Ascending aorta (tissue), 2 donors: ENCODE data around the gene AFF3. TPM values are rescaled to one million over a fixed set of nuclear protein-coding genes. Genes with fewer than 3 reads are reported as not detected.
A peak's percentile ranks its signal among the peaks of the same experiment; 100 is the strongest.

Source experiments
- DNase-seq, 2 donors: peaks; one replicate each; pipeline ENCODE4 v3.0.0-alpha.2; 2019; ENCODE audit warnings: low spot score in 2 of 2
- H3K27ac ChIP-seq, 2 donors: fragments of 200-600 bp; sonication (generic); one replicate each; pipeline ENCODE4 v1.5.1; 2016 to 2017; ENCODE audit warnings: mild to moderate bottlenecking in 1 of 2
- H3K27me3 ChIP-seq: fragments of 200-600 bp; sonication (generic); one replicate; pipeline ENCODE4 v1.5.1; 2017
- H3K36me3 ChIP-seq, 2 donors: fragments of 200-600 bp; sonication (generic); one replicate each; pipeline ENCODE4 v1.5.1; 2016
- H3K4me1 ChIP-seq, 2 donors: fragments of 200-600 bp; sonication (generic); one replicate each; pipeline ENCODE4 v1.5.1; 2016 to 2017; ENCODE audit warnings: mild to moderate bottlenecking in 1 of 2
- H3K4me3 ChIP-seq, 2 donors: fragments of 200-600 bp; sonication (generic); one replicate each; pipeline ENCODE4 v1.5.1; 2016 to 2017; ENCODE audit warnings: mild to moderate bottlenecking in 1 of 2
- H3K9me3 ChIP-seq, 2 donors: fragments of 200-600 bp; sonication (generic); one replicate each; pipeline ENCODE4 v1.5.1; 2016
- CTCF ChIP-seq, 3 experiments: fragments of 200-600 bp in 2 of 3; fragments of 450-650 bp in 1 of 3; sonication (generic) in 2 of 3; IDR thresholded peaks; one replicate each; pipeline ENCODE4 v1.5.1; 2016 to 2019; ENCODE audit warnings: antibody characterized with exemption in 3 of 3, mild to moderate bottlenecking in 1 of 3, moderate library complexity in 1 of 3
- intact Hi-C: fragments of 100-400 bp; cut with DNase I; formaldehyde crosslinking; loops from one replicate; pipeline ENCODE4 v1.15.1; 2023
- total RNA-seq: library from RNA; depleted of rRNA; stranded (reverse); fragments of >200 nt; gene quantifications from one replicate; pipeline ENCODE4 v1.1.0, GENCODE V29; 2016

The AFF3 gene
- total RNA-seq, 1 donor from 2014 or later, result 7.1 TPM

DNA sequence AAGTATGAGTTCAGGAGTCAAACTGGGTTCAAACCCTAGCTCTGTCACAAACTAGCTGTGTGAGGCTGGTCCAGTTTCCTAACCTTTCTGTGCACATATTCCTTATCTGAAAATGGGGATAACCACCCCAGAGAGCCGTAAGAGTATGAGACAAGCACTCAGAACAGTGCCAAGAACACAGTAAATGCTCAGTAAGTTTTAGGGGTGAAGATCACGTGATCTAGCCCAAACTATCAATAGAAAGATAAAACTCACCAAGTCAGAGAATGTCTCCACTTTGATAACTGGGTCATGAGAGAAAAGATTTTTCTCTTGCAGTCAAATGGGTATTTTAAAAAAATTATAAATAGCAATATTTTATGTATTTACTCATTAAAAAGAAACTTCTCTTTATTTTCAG, 433.2 kb downstream of the AFF3 start:
- no peak overlapping the region for H3K4me3 ChIP-seq
- H3K27ac ChIP-seq, result no peak overlapping the region
- no peaks in the 10 kb centered on the region for H3K9me3 ChIP-seq
- no peaks in the 10 kb centered on the region for H3K36me3 ChIP-seq
- H3K27me3 ChIP-seq, result no peaks in the 10 kb centered on the region
- TF ChIP-seq CTCF (IDR thresholded peaks at IDR 0.05), result no peak
- no peak for DNase-seq
- intact Hi-C loops, result no loop called here
- peaks cover 0 to 17% of the 10 kb centered on the region in 2 donors for H3K4me1 ChIP-seq

DNA sequence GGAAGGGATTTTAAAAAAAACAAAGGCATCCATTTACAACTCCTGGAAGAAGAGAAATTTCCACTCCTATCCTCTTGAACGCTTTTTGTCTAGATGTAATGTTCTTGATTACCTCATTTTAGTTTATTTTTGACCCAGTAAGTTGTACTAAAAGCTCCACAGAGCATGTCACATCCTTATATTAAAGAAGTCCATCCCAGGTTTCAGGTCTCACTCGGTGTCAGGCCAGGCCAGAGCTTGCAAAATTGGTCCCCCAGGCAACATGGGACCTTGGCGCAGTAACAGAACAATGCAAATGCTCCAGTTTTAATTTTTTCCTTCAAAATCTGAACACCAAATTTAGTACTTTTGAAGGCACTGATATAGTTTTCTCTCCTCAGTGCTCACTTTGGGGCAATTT, 434.2 kb downstream of the AFF3 start:
- TF ChIP-seq CTCF (IDR thresholded peaks at IDR 0.05), result no peak
- Histone ChIP-seq H3K27ac (peak overlapping the region in 1 of 2 donors; percentile 3), H3K36me3 (no peaks in the 10 kb centered on the region), H3K4me3 (no peak overlapping the region), H3K27me3 (no peaks in the 10 kb centered on the region), H3K4me1 (peaks cover 0 to 17% of the 10 kb centered on the region in 2 donors), H3K9me3 (no peaks in the 10 kb centered on the region)
- intact Hi-C loops, result no loop called here
- DNase-seq, result no peak

DNA sequence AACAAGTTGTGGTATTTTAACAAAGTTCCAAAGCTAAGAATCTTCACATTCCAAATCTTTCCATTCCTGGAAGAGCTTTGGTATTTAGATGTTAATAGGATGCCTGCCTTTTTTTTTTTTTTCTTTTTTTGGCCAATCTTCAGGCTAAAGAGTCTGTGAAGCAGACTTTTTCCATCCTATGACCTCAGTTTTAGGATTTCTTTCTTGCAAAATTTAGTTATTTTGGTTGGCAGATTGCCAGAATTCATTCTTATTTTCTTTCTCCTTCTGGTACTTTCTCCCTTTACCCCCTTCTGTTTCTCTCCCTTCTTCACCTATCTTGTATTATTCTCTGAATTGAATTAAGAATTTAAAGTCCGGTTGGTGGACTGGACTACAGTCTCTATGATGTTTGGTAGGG, 434.8 kb downstream of the AFF3 start:
- TF ChIP-seq CTCF (IDR thresholded peaks at IDR 0.05), result no peak
- Histone ChIP-seq H3K4me3 (no peak overlapping the region), H3K4me1 (peaks cover 0 to 17% of the 10 kb centered on the region in 2 donors), H3K27me3 (no peaks in the 10 kb centered on the region), H3K9me3 (no peaks in the 10 kb centered on the region), H3K27ac (peak overlapping the region; percentile 3 to 37), H3K36me3 (no peaks in the 10 kb centered on the region)
- intact Hi-C loops, result no loop called here
- no peak for DNase-seq

GRCh38 chr2:99706735-99707134, 435.7 kb downstream of the AFF3 start:
- peak overlapping the region in 1 of 2 donors; percentile 37 for H3K27ac ChIP-seq
- no peaks in the 10 kb centered on the region for H3K27me3 ChIP-seq
- no peaks in the 10 kb centered on the region for H3K9me3 ChIP-seq
- peaks cover 0 to 17% of the 10 kb centered on the region in 2 donors for H3K4me1 ChIP-seq
- TF ChIP-seq CTCF (IDR thresholded peaks at IDR 0.05), result no peak
- no peak for DNase-seq
- no peaks in the 10 kb centered on the region for H3K36me3 ChIP-seq
- intact Hi-C loops, result no loop called here
- H3K4me3 ChIP-seq, result no peak overlapping the region

GRCh38 chr2:99701503-99701902, 440.9 kb downstream of the AFF3 start:
- Histone ChIP-seq H3K4me3 (no peak overlapping the region), H3K36me3 (no peaks in the 10 kb centered on the region), H3K9me3 (no peaks in the 10 kb centered on the region), H3K4me1 (peaks cover 0 to 11% of the 10 kb centered on the region in 2 donors), H3K27ac (no peak overlapping the region), H3K27me3 (no peaks in the 10 kb centered on the region)
- intact Hi-C loops, result no loop called here
- no peak for DNase-seq
- no peak for TF ChIP-seq CTCF (IDR thresholded peaks at IDR 0.05)
